HG02571 (cell line): Measurements from ENCODE around the gene CHCHD6.

Source experiments
- ATAC-seq: cut with Tn5 transposase; IDR thresholded peaks from one replicate; pipeline ENCODE4 v1.9.1; 2021; ENCODE audit warnings: mild to moderate bottlenecking, moderate library complexity; ENCODE audit not compliant: unreplicated experiment

The CHCHD6 gene

DNA sequence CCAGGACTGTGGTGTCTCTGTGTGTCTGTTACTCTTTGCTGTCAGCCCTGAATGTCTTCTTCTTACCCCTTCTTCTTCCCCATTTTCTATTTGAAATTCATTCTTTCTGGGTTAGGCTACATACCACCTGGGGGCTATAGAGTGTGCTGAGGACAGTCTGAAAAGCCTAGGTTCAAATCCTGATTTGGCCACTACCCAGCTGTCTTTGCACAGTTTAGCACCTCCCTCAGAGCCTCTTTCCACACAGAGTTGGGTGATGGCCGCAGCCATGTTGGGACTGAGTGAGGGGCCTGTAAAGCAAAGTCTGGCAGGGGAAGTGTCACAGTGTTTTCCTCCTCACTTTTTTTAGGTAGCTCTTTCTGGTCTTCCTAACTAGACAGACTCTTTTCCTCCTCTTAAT is 113.7 kb downstream of the CHCHD6 start:
- ATAC-seq = no peak

DNA sequence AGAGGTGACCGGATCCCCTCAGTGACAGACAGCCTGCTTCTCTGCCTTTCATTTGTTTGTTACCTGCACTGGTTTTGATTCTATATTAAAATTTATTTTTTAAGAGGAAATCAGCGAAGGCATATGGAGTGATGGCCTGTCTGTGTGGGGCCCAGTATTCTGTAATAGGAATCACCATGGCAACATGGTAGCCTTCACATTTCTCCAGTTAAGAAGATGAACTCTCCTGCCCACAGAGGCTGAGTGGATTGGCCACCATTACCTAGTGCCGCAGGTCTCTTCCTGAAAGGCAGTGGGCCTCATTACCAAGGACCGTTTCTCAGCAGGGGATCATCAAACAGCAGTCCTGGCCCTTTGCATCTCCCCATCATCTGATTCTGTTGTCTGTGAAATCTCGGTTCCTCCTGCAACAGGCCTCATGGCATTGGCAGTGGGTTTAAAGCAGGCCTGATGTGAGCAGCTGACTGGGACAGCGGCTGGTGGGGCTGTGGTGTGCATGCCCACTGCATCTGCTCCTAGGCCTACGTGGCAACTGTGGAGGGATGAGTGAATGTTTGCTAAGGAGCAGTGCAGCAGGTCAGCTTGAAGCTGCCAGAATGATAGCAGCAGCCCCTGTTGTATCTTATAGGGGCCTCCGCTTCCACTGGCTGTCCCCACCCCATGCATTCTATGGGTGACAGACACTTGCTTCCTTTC is 114.5 kb downstream of the CHCHD6 start:
- ATAC-seq = no peak

DNA sequence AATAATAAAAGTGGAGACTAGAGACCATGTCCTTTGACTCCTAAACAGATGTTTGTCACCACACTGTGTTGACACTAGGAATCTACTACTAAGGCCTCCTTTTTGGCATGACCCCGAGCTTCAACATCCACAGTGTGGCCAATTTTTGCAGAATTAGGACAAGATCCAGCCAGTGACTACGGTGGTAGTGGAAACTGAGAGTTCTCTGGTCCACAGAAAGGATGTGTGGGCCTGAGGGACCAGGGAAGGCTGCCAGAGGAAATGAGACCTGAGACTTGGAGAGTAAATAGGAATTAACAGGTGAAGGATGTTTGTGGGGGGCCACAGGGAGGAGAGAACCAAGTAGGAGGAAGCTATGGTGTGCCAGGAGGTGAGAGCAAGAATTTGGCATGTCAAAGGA is 122.7 kb downstream of the CHCHD6 start:
- no peak for ATAC-seq

DNA sequence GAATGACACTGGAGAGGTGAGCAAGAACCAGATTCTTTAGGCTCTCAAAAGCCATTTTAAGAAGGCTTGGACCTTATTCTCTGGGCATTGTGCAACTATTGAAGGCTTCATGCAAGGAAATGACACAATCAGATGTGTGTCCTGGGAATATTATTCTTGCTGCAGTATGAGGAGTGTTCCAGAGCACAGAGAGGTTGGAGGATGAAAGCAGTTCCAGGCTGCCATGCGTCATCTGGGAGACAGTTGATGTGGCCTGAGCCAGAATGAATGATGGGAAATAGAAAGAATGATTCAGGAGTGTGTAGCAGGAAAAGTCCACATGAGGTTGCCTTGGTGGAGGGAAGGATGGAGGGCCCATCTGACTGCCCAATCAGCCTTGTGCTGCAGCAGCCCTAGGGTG is 123.1 kb downstream of the CHCHD6 start:
- ATAC-seq = no peak

DNA sequence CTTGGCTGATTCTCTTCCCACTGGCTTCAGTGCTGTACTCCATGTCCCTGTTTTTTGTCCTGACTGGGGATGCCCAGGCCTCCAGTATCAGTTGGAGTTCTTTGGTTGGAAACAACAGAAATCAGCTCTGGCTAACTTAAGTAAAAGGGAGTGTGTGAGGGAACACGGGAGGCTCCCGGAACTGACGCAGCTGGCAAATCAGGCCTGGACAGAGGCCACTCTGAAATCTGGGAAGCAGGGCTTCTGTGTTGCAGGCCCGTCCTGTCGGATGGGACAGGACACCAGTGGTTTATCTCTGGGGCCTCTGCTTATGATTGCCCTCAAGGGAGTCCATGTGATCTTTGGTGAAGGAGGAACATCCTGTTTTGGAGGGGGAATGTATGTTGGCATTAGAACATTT is 124.3 kb downstream of the CHCHD6 start:
- no peak for ATAC-seq

DNA sequence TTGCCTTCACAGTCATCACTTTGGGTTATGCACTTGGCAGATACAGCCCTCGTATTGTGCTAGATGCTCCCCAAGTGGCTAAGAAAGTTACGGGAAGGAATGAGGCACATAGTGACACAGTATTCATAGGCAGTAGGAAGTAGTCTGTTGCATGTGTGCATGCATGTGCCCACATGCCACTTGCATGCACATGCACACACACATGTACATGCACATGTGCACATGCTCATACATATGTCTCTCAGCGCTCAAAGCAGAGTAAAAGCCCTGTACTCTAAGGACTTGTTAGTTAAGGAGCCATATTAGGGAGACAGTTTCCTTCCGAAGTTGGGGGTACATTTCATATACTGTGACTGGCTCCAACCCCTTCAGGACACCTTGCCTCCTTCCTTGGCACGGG is 128.9 kb downstream of the CHCHD6 start:
- ATAC-seq = no peak

DNA sequence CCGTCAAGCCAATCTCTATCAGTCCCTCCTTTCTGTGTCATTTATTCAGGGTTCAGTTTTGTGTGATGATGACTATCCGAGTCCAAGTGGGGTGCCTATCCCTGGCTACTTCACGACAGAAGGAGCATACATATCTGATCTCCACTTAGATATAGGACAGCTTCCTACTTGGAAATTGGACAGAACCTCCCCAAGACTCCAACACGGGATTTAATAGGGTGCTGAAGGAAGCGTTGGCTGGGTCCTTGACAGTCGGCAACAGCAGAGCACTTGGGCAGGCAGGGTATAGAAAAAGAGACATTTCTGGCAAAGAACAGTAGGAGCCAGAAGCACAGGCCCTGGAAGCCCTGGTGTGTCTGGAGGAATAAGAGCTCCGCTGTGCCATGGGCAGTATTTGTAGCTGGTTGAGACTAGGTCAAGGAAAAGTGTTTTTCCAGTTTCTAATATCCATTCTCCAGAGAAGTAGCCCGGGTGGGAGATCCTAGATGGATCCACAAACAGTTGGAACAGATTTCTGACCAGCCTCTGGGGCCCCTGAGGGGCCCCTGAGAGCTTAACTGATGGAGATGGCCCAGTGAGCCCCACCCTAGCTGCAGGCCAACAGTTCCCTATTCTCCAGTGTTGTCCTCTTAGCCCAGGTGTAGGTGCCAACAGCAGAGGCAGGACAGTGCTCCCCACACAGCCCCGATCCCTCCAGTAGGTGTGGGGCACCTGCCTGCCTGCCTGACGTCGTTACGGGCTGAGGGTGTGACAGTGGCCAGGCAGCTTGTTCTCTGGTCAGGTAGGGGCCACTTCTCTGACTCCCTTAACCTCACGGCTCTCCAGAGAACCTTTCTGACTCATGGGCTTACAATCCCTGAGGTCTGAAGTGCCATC is 130.8 kb downstream of the CHCHD6 start:
- ATAC-seq = no peak

DNA sequence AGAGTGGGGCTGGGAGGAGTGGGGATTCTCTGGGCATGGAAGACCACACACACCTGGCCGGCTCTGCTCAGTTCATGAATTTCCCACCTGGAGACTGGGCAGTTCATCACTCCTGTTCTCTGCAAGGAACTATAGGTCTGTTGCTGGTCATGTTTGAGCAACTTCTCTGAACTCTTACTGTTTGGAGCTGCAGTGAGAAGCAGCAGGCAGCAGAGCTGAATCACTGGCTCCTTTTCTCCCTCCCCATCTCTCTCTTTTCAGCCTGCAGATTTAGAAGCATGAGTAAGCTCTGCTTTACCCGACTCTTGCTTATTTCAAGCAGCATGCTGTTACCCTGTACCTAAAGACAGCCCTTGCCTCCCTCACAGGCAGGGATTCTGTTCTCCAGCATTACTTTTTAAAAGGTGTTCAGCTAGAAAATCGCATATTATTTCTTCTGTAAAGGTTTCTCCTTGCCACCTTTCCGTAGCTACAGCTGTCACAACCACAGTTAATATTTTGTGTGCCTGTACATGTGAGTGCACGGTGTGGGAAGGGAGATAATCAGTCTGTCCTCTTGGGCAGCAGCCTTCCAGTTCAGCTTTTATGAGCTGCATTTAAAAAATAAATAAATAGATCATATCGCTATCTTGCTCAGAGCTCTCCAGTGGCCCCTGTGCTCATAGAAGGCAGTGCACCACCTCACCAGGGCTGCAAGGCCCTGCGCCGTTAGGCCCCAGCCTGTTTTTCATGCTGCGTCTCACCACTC is 131.6 kb downstream of the CHCHD6 start:
- ATAC-seq = no peak

DNA sequence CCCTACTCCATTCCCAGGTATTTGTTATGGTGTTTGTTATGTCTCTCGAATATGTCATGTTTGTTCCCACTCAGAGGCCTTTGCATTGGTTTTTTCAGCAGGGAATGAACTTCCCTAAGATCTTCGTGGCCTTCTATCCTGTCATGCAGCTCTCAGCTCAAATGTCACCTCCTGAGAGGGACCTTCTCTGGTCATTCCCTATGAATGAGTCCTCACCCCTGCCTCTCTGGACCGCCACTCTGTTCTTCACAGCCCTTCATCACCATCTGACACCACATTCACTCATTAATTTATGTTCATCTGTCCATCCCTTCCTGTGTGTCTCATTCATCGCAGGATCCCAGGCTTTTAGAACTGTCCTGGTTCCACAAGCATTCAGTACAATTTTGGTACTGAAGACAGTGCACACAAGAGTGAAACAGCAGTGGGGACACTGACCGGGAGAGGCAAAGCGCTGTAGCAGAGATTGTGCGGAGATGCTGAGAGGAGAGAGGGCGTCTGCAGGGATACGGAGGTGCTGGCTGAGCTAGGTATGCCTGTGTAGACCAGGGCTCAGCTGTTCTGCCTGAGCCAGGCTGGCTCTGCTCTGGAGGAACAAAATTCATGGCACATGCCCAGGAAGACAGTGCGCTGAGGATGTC is 132.3 kb downstream of the CHCHD6 start:
- no peak for ATAC-seq

DNA sequence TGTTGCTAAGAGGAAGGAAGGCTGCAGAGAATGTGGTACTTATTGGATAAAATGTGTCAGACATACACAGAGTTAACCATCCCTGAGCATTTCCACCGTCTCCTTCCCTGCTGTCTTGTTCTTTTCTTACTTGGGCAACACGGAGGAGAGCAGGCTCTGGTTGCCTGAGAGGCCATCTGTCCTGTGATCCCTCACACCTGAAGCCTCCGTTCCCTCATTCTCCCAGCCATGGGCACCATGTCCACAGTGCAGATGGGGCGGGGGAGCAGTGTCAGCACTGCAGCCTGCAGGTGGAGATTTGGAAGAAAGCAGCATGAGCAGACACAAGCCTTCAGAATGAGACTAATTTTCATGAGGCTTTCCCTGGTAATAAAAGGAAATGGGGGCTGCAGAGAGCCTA is 133.7 kb downstream of the CHCHD6 start:
- no peak for ATAC-seq

DNA sequence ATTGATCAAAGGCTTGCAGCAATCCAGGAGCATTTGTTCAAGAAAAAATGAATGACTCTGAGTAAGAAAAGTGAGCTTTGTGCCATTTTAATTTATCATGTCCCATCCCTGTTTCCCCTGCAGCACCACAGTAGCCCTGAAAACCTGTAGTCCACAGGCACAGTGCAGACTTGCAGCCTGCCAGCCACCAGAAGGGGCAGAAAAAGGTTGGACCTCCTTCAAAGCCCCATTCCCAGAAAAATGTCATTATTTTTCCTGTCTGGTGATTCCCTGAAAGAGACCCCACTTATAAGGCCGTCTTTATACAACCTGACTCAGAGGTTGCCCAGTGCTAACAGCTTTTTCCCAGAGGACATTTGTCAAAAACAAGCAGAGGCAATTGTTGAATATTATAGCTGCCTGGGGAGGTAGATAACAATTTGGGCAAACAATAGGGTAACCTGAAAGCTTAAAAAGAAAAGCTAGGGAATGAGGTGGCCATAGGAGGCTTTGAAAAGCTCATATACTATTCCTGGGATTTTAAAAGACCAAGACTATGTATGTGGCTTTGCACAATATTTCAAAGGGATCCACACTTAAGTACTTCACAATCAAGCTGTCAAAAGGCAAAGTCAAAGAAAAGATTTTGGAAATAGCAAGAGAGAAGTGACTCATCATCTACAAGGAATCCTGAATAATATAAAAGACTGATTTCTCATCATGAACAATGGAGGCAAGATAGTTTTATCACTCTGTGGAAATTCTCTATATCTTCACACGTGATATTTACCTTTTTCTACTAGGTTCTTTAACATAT is 142.1 kb downstream of the CHCHD6 start:
- ATAC-seq = no peak

DNA sequence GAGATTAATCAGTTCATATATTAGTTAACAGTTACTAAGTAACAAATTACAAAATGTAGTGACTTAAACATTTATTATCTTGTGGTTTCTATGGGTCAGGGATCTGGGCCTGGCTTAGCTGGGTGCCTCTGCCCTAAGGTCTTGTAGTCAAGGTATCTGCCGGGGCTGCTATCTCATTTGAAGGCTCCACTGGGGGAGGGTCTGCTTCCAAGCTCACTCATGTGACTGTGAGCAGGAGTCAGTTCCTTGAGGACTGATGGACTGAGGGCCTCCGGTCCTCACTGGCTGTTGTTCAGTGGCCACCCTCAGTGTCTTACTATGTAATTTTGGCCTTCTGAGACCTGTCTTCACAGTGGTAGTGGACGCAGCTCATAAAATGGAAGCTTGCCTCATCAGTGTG is 143.0 kb downstream of the CHCHD6 start:
- ATAC-seq = no peak

DNA sequence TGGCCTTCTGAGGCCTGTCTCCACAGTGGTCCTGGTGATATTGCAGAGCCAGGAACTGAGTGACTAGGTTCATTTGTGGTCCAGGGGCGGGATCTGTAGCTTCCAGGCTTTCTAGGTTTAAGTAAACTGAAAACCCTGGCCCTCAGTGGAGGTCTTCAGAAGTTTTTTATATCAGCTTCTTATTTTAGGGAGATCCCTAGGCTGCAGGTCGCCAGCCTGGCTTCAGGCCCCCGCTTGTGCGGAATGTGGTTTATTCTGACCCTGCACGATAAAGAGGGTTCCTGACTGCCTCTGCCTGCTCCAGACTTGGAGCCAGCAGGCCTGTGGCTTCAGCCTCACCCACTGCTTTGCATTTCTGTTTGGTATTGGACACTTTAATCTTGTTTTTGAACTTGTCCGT is 145.0 kb downstream of the CHCHD6 start:
- ATAC-seq = no peak

DNA sequence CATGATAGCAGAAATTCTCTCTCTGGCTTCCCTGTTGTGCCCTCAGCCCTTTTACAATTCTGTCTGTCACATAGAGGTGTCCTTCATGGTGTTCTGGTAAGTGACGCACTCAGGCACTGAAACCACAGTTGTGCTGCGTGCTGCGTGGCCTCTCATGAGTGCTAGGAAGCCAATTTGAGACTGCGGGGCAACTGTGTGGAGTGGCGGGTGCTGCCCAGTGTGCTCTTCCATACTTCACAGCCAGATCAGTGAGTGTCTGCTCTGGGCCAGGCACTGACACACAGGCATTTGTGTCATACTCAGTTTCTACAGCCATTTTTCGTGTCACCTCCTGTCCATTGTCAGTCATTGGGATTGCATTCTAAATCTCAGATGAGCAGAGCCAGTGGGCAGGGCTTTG is 145.7 kb downstream of the CHCHD6 start:
- no peak for ATAC-seq

DNA sequence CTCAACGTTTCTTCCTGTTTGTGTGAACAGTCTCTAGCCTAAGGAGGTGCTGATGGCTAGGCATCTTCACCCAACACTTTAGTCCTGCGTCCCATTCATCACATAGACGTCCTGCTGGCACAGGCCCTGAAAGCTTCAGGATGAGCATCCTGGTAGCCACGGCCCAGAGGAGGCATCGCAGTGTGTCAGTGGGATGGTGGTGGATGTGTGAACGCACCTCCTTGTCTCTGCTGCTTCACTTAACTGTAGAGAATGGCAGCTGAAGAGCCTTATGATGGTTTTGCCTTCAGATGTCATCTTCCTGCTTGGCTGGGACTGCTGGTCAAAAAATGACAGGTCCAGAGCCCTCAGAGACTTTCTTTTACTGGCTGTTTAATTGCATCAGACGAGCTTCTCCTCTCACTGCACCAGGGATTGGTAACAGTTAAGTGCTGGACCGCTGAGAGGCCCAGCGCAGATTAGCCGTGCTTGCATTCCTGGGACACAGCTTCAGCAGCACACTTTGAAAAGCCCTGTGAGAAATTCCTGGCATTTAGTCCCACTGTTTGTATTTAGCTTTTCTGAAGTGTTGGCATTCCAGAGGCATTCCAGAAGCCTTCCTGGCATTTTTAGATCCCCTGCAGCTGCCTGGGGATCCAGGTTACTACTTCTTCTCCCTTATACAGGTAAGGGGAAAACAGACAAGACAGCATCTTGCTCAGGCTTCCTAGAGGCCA is 146.5 kb downstream of the CHCHD6 start:
- no peak for ATAC-seq

DNA sequence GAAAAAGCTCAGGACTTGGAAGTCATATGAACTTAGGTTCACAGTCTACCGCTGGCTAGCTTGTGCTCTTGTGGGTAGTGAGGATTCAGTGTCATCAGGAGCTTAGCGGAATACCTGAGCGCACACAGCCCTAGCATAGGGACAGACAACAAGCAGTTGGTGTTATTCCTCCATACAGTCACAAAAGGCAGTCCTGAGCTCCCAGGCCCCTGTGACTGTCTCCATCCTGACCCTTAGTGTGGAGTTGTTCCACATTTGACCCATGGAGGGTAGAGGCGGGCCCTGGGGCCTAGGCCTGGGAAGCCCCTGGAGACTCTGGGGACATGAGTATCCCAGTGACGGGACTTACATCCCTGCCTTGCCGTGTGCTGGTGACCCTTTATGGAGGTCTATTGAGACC is 147.3 kb downstream of the CHCHD6 start:
- no peak for ATAC-seq

DNA sequence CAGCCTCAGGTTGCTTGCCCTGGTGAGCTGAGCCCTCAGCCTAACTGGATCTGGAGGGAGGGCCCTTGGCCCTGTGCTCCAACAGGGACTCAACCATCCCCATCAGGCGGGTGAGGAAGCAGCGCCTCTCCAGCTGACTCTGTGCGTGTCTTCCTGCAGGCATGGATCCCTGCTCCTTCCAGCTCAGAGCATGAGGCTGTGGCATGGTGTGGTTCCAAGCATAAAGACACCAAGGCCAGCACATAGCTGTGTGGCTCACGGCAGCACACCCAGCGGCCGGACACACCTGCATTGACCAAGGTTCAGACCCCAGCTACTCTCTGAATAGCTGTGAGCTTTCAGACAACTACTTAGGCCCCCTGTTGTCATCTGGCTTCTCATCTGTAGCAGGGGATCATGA is 147.9 kb downstream of the CHCHD6 start:
- no peak for ATAC-seq

DNA sequence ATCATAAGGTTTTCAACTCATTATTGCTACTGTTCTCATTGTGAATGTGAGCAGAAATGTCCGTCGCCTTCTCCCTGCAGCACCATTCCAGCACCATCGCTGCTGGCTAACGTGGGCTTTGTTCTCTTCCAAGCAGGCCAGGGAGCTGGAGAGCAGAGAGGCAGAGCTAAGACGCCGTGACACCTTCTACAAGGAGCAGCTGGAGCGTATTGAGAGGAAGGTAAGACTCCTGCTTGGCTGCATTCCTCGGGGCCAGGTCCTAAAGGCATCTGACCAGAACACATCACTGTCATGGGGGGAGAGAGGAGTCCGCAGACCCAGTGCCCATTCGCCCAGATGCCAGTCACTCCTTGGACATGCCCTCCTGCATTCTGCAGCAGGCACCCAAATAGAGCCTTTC is 148.5 kb downstream of the CHCHD6 start:
- no peak for ATAC-seq

DNA sequence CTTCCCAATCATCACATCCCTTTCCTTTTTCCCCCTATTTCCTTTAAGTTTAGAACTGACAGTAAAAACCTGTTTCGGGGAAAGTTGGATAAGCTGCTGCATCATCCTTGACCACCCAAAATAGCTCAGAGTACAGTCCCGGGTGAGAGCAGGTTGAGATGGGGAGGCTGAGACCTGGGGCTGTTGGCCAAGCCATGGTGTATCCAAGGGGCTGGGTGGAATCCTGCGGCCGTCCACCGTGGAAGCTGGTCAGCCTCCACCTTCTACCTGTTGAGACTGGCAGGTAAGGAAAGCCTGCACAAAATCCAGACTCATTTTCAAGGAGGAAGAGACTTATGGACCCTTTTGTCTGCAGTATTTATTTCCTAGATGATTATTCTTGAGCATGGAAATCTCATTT is 150.6 kb downstream of the CHCHD6 start:
- no peak for ATAC-seq

DNA sequence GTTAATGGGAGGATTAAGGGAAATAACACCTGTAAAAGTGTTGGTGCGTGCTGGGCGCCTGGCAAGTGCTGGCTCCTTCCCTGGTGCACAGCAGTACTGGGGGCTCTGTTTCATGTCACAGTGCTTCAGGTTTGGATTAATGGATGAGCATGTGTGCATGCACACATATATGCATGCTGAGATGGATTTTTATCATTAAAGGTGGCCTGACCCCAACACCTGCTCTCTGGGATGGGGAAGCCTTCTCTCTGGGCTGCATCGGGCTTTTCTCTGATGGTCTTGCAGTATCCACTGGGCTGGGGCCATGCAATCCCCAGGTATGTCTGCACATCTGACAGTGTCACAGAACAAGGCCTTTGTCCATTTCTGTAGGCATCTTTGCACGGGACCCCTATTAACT is 151.3 kb downstream of the CHCHD6 start:
- no peak for ATAC-seq
